ENCODE data around the gene SCYL3.

- TF ChIP-seq CTCF (IDR thresholded peaks at IDR 0.05; ENCODE audit: low read depth, low read length) (no peak), POLR2A (IDR thresholded peaks at IDR 0.05; ENCODE audit: extremely low read depth, insufficient read length) (no peak)
These were observed 44.2 kb downstream of the SCYL3 start for GRCh38 chr1:169849346-169850022.

All from NB4 (cell line).